ENCODE measurements around the gene SLC35F1.

DNA sequence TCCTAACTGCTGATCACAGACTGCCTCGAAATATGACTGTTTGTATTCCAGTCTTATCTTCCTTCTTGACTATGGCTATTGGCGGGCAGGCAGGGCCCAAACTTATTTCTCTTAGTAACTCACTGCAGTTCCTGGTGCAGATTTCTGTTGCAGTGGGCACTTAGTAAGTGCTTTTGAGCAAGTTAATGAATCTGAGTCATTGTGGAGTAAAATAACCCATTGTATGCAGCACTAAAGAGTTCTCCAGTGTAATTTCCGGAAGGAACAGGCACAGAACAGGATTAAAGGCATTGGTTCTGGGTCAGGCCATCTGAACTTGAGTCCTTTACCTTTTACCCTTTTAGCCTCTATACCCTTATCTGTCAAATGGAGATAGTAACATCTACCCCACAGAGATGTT is 23.6 kb downstream of the SLC35F1 start:
- TF ChIP-seq EED (IDR thresholded peaks at IDR 0.05; ENCODE audit: low read depth): no peak
- no peak for TF ChIP-seq CTCF (IDR thresholded peaks at IDR 0.05 in 2 of 3, conservative IDR thresholded peaks at IDR 0.05 in 1 of 3; ENCODE audit: control insufficient read depth in 2 of 3, extremely low read depth in 1 of 3, insufficient read depth in 1 of 3, low read depth in 3 of 3, low read length in 3 of 3)
- no peak for TF ChIP-seq GATAD2B (conservative IDR thresholded peaks at IDR 0.05; ENCODE audit: low read depth)
- no peak for TF ChIP-seq EP300 (IDR thresholded peaks at IDR 0.05; ENCODE audit: borderline replicate concordance in 1 of 2, control insufficient read depth in 1 of 2, low read depth in 2 of 2, low read length in 2 of 2)
- no peak for TF ChIP-seq EZH2 (IDR thresholded peaks at IDR 0.05; ENCODE audit: borderline replicate concordance, control insufficient read depth, low read depth, low read length)
- TF ChIP-seq, protein P1, sequence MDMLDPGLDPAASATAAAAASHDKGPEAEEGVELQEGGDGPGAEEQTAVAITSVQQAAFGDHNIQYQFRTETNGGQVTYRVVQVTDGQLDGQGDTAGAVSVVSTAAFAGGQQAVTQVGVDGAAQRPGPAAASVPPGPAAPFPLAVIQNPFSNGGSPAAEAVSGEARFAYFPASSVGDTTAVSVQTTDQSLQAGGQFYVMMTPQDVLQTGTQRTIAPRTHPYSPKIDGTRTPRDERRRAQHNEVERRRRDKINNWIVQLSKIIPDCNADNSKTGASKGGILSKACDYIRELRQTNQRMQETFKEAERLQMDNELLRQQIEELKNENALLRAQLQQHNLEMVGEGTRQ (IDR thresholded peaks at IDR 0.05; ENCODE audit: borderline replicate concordance, low read depth, low read length): no peak
